Vagina (tissue), 2 donors: ENCODE results near the gene TUBGCP3. TPM values are rescaled to one million over a fixed set of nuclear protein-coding genes. Genes with fewer than 3 reads are reported as not detected.

ENCODE experiments used
- DNase-seq, 2 donors: peaks; one replicate each; pipeline ENCODE4 v3.0.0-alpha.2; 2017; ENCODE audit errors: extremely low spot score in 2 of 2
- H3K27ac ChIP-seq: fragments of 200-600 bp; sonication (generic); one replicate; pipeline ENCODE4 v1.5.1; 2019
- H3K27me3 ChIP-seq: fragments of 200-600 bp; sonication (generic); one replicate; pipeline ENCODE4 v1.5.1; 2019
- H3K36me3 ChIP-seq, 2 donors: fragments of 200-600 bp; sonication (generic); one replicate each; pipeline ENCODE4 v1.5.1; 2017 to 2019
- H3K4me1 ChIP-seq: fragments of 200-600 bp; sonication (generic); one replicate; pipeline ENCODE4 v1.5.1; 2019
- H3K4me3 ChIP-seq, 2 donors: fragments of 200-600 bp; sonication (generic); 1 replicate in 1 of 2; 2 replicates in 1 of 2; pipeline ENCODE4 v1.5.1; 2016 to 2019
- H3K9me3 ChIP-seq: fragments of 200-600 bp; sonication (generic); one replicate; pipeline ENCODE4 v1.5.1; 2019
- POLR2A ChIP-seq, 2 donors: fragments of 450-650 bp; IDR thresholded peaks; one replicate each; pipeline ENCODE4 v1.6.1; 2017; ENCODE audit warnings: antibody characterized with exemption in 2 of 2, mild to moderate bottlenecking in 2 of 2, moderate library complexity in 2 of 2
- POLR2AphosphoS5 ChIP-seq, 2 donors: sonication (generic); formaldehyde crosslinking; IDR thresholded peaks; one replicate each; pipeline ENCODE4 v1.9.0; 2017; ENCODE audit warnings: antibody characterized with exemption in 2 of 2, mild to moderate bottlenecking in 2 of 2, low read depth in 1 of 2; ENCODE audit not compliant: insufficient read depth in 1 of 2
- intact Hi-C: fragments of 100-400 bp; cut with DNase I; formaldehyde crosslinking; loops from one replicate; pipeline ENCODE4 v1.15.1; 2023
- total RNA-seq: library from RNA; depleted of rRNA; stranded (reverse); fragments of >200 nt; gene quantifications from one replicate; pipeline ENCODE4 v1.2.3, GENCODE V29; 2016
- TF ChIP-seq, protein P1 (sequence below), 3 experiments: fragments of 450-650 bp in 2 of 3; fragments of 200-600 bp in 1 of 3; sonication (generic) in 1 of 3; IDR thresholded peaks; one replicate each; pipeline ENCODE4 v1.5.1; 2017 to 2019; ENCODE audit warnings: antibody characterized with exemption in 3 of 3, mild to moderate bottlenecking in 2 of 3, moderate library complexity in 2 of 3

TUBGCP3 gene
- total RNA-seq, 1 donor from 2014 or later: 23.3 TPM

DNA sequence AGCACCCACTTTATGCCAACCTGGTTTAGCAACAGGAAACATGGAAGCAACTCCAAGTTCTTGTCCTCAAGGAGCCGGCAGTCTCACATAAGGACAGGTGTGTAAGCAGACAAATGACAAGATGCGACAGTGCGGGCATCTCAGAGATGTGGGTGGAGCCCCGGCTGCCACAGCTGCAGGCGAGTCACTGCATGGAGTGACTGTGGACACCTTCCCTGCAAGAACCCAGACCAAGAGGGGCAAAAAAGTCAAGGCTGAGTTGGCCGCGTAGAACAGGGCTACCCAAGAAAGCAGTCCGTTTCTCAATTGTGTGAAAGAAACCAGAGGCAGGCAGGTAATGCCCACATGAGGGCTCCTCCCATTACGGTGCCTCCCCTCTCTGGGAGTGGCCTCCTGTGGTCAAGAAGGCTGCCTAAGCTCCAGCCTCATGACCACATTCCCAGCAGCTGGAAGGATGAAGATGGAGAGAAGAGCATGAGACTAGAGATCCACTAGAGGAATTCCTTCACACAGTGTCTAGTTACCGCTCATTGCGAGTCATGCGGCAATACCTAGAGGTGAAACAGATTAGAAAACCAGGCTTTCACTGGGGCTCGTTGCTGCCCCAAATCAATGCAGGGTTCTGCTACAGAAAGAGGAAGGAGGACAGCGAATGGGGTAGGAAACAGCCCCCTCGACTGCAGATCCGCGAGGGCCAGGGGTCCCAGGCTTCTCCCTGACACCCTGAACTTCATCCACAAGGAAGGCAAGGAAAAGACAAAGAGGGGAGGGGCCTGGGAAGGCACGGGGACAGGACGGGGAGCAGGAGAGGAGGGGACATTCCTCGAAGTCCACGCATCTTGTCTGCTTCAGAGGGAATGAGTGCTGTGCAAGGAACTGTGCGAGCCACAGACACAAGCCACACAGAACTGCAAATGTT is 131.6 kb downstream of the TUBGCP3 start:
- intact Hi-C loops: no loop called here
- no peaks in the 10 kb centered on the region for H3K9me3 ChIP-seq
- H3K4me1 ChIP-seq: no peaks in the 10 kb centered on the region
- no peak for TF ChIP-seq POLR2A (IDR thresholded peaks at IDR 0.05)
- TF ChIP-seq POLR2AphosphoS5 (IDR thresholded peaks at IDR 0.05; ENCODE audit: insufficient read depth in 1 of 2, low read depth in 1 of 2): no peak
- TF ChIP-seq, protein P1, sequence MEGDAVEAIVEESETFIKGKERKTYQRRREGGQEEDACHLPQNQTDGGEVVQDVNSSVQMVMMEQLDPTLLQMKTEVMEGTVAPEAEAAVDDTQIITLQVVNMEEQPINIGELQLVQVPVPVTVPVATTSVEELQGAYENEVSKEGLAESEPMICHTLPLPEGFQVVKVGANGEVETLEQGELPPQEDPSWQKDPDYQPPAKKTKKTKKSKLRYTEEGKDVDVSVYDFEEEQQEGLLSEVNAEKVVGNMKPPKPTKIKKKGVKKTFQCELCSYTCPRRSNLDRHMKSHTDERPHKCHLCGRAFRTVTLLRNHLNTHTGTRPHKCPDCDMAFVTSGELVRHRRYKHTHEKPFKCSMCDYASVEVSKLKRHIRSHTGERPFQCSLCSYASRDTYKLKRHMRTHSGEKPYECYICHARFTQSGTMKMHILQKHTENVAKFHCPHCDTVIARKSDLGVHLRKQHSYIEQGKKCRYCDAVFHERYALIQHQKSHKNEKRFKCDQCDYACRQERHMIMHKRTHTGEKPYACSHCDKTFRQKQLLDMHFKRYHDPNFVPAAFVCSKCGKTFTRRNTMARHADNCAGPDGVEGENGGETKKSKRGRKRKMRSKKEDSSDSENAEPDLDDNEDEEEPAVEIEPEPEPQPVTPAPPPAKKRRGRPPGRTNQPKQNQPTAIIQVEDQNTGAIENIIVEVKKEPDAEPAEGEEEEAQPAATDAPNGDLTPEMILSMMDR (IDR thresholded peaks at IDR 0.05): no peak
- peak; percentile 77 for DNase-seq
- no peaks in the 10 kb centered on the region for H3K27me3 ChIP-seq
- H3K4me3 ChIP-seq: no peak overlapping the region
- no peaks in the 10 kb centered on the region for H3K36me3 ChIP-seq
- H3K27ac ChIP-seq: no peak overlapping the region

DNA sequence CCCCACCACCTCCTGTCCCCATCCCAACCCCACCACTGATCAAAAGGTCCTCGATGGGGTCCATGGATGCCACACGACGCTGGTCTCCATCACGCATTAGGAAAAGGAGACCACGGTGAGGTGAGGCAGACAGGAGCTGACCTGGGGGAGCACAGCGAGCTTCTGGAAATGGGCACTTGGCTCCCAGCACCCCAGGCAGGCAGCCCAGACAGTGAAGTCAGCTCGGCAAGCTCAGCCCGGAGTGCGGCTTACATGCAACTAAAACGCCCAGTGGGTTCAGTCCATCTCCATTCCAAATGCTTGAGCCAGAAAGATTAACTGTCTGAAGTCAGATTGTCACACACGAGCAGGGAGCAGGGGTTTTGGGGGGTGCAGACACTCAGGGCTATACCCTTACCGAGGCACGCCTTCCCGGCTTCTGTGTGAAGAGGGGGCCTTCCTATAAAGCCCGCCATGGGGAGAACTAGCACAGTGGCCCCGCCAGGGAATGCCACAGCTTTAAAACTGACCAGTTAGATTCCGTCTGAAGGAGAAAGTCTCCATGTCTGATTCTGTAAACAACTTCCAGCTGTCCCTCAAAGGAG is 132.4 kb downstream of the TUBGCP3 start:
- Histone ChIP-seq H3K4me3 (no peak overlapping the region), H3K27ac (no peak overlapping the region), H3K36me3 (no peaks in the 10 kb centered on the region), H3K4me1 (no peaks in the 10 kb centered on the region), H3K9me3 (no peaks in the 10 kb centered on the region), H3K27me3 (no peaks in the 10 kb centered on the region)
- intact Hi-C loops: no loop called here
- no peak for TF ChIP-seq POLR2AphosphoS5 (IDR thresholded peaks at IDR 0.05; ENCODE audit: insufficient read depth in 1 of 2, low read depth in 1 of 2)
- no peak for TF ChIP-seq POLR2A (IDR thresholded peaks at IDR 0.05)
- TF ChIP-seq, protein P1 (IDR thresholded peaks at IDR 0.05): no peak
- peak; percentile 69 to 92 for DNase-seq

DNA sequence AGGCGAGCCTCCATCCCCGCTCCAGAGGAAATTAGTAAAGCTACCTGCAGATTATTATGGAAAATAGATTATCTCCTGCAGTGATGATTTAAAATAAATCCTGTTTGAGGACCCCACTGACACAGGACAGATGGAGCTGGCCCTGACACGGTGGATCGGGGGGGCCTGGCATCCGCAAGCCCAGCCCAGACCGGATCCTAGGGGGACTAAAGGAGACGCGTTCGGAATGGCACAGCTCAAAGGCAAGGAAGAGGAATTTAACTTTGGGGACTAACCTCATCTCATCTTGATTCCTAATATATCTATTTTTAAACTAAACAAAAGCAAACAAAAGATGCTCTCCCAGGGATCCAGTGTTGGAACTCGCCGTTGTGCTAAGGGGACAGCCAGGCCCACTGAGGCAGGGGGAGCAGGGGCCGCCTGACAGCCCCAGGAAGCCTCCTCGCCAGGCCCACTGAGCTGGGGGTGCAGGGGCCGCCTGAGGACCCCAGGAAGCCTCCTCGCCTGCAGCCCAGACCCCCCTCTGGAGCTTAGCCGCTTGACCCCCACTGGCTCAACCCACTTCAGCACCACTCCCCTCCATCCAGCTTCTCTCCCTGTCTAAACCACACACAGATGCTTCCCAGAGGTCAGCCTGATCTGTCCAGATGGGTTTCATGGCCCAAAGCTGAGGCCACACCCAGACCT is 133.2 kb downstream of the TUBGCP3 start:
- H3K4me1 ChIP-seq: no peaks in the 10 kb centered on the region
- intact Hi-C loops: no loop called here
- H3K9me3 ChIP-seq: no peaks in the 10 kb centered on the region
- H3K36me3 ChIP-seq: no peaks in the 10 kb centered on the region
- no peak overlapping the region for H3K4me3 ChIP-seq
- no peak overlapping the region for H3K27ac ChIP-seq
- TF ChIP-seq POLR2AphosphoS5 (IDR thresholded peaks at IDR 0.05; ENCODE audit: insufficient read depth in 1 of 2, low read depth in 1 of 2): no peak
- no peak for TF ChIP-seq POLR2A (IDR thresholded peaks at IDR 0.05)
- TF ChIP-seq, protein P1 (IDR thresholded peaks at IDR 0.05): no peak
- H3K27me3 ChIP-seq: no peaks in the 10 kb centered on the region
- peak in 1 of 2 donors; percentile 64 for DNase-seq

DNA sequence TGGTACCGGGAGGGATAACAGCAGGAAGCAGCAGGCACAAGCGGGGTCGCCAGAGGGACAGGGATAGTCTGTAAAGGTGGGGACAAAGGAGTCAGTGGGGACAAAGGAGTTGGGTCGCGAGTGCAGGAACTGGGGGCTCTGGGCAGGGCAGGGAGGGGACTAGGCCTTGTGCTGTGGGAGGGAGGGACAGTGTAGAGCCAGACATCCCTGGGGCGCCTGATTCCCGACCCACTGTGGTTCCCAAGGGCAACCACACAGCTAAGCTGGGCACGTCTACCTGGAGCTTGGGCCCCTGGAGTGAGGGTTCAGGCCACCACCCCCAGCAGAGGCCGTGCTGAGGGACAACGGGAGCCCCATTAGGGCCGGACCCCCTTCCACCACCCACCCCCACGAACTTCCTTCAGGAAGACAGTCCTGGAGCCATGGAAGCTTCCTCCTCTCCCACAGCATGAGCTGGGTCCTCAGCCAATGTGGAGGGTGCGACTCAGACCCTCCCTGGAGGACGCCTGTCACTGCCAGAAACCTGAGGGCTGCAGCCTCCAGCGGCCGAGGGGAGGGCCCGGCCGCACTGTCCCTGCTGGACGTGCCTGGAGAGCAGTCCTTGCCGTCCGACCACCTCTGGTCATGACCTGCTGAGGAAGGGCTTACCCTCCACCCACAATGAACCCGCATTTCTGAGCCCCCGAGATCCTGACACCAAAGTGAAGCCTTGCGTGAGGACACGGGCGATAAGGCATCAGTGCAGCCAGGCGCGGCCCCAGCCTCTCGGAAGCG is 133.9 kb downstream of the TUBGCP3 start:
- no peaks in the 10 kb centered on the region for H3K27me3 ChIP-seq

More for the DNA sequence above, 133.9 kb downstream of the TUBGCP3 start:
- intact Hi-C loops: no loop called here
- no peaks in the 10 kb centered on the region for H3K36me3 ChIP-seq
- H3K9me3 ChIP-seq: no peaks in the 10 kb centered on the region
- DNase-seq: peak; percentile 64 to 87
- H3K4me1 ChIP-seq: no peaks in the 10 kb centered on the region
- H3K4me3 ChIP-seq: no peak overlapping the region
- no peak overlapping the region for H3K27ac ChIP-seq
- no peak for TF ChIP-seq POLR2AphosphoS5 (IDR thresholded peaks at IDR 0.05; ENCODE audit: insufficient read depth in 1 of 2, low read depth in 1 of 2)
- TF ChIP-seq, protein P1 (IDR thresholded peaks at IDR 0.05): no peak
- TF ChIP-seq POLR2A (IDR thresholded peaks at IDR 0.05): no peak
